ENCODE results near the gene RAC2. TPM values are rescaled to one million over a fixed set of nuclear protein-coding genes. Genes with fewer than 3 reads are reported as not detected.
"Not testable (repeated sequence)": the region's sequence is repeated elsewhere in the genome, so short reads cannot be mapped to it uniquely, and the experiment has no call there.

Gene RAC2
- total and polyA plus RNA-seq, 2 experiments from 2014 or later = 9.9 to 10.5 TPM

GRCh38 chr22:37202001-37202555, 42.0 kb downstream of the RAC2 start:
- no peaks in the 10 kb centered on the region for H3K79me2 ChIP-seq
- H3K36me3 ChIP-seq (replicated peaks; ENCODE audit: insufficient read depth, low read depth) = no peaks in the 10 kb centered on the region
- no peak overlapping the region for H3K4me3 ChIP-seq
- H3K4me1 ChIP-seq (ENCODE audit: insufficient read depth) = peaks cover 25% of the 10 kb centered on the region
- no peaks in the 10 kb centered on the region for H3K9me2 ChIP-seq (replicated peaks; ENCODE audit: insufficient read depth)
- no peaks in the 10 kb centered on the region for H4K20me1 ChIP-seq (ENCODE audit: insufficient read depth, poor library complexity, severe bottlenecking)
- no peak overlapping the region for H3K4me2 ChIP-seq
- H2AFZ ChIP-seq = no peak overlapping the region
- 97% methylated on average over 5 of the region's 5 CpGs for WGBS (ENCODE audit: low lambda C conversion rate, missing lambda C conversion rate)
- H3K9me3 ChIP-seq (ENCODE audit: low read depth) = no peaks in the 10 kb centered on the region
- no peak overlapping the region for H3K27ac ChIP-seq
- no peak for DNase-seq (ENCODE audit: low spot score)
- no peaks in the 10 kb centered on the region for H3K27me3 ChIP-seq
- TF ChIP-seq EZH2phosphoT487 (IDR thresholded peaks at IDR 0.05; ENCODE audit: low read depth, severe bottlenecking, unreplicated experiment) (no peak), CTCF (IDR thresholded peaks at IDR 0.05; ENCODE audit: poor library complexity) (no peak), EZH2 (IDR thresholded peaks at IDR 0.05; ENCODE audit: borderline replicate concordance) (no peak)

- not testable (repeated sequence) for H3K27me3 ChIP-seq; H3K4me2 ChIP-seq; H3K27ac ChIP-seq; H3K9me3 ChIP-seq (ENCODE audit: low read depth); H3K9me2 ChIP-seq (replicated peaks; ENCODE audit: insufficient read depth); H2AFZ ChIP-seq; DNase-seq (ENCODE audit: low spot score); H3K36me3 ChIP-seq (replicated peaks; ENCODE audit: insufficient read depth, low read depth); H4K20me1 ChIP-seq (ENCODE audit: insufficient read depth, poor library complexity, severe bottlenecking); H3K4me3 ChIP-seq; H3K79me2 ChIP-seq
- peaks cover 31% of the 10 kb centered on the region for H3K4me1 ChIP-seq (ENCODE audit: insufficient read depth)
- 95% methylated on average over 6 of the region's 6 CpGs for WGBS (ENCODE audit: low lambda C conversion rate, missing lambda C conversion rate)
Measured at GRCh38 chr22:37201443-37201820, 42.6 kb downstream of the RAC2 start.

GRCh38 chr22:37199760-37200108, 44.3 kb downstream of the RAC2 start:
- Histone ChIP-seq H3K4me1 (ENCODE audit: insufficient read depth) (peaks cover 35% of the 10 kb centered on the region), H3K4me3 (no peak overlapping the region), H2AFZ (peak overlapping the region; percentile 65), H3K36me3 (replicated peaks; ENCODE audit: insufficient read depth, low read depth) (no peaks in the 10 kb centered on the region), H3K9me3 (ENCODE audit: low read depth) (no peaks in the 10 kb centered on the region), H3K9me2 (replicated peaks; ENCODE audit: insufficient read depth) (no peaks in the 10 kb centered on the region), H3K27ac (peak overlapping the region; percentile 84), H4K20me1 (ENCODE audit: insufficient read depth, poor library complexity, severe bottlenecking) (no peaks in the 10 kb centered on the region), H3K79me2 (no peaks in the 10 kb centered on the region), H3K27me3 (no peaks in the 10 kb centered on the region), H3K4me2 (peak overlapping the region; percentile 75)
- peak; percentile 65 for DNase-seq (ENCODE audit: low spot score)
- TF ChIP-seq CTCF (IDR thresholded peaks at IDR 0.05; ENCODE audit: poor library complexity) = no peak
- no peak for TF ChIP-seq EZH2 (IDR thresholded peaks at IDR 0.05; ENCODE audit: borderline replicate concordance)
- no peak for TF ChIP-seq EZH2phosphoT487 (IDR thresholded peaks at IDR 0.05; ENCODE audit: low read depth, severe bottlenecking, unreplicated experiment)
- 21% methylated on average over 12 of the region's 12 CpGs for WGBS (ENCODE audit: low lambda C conversion rate, missing lambda C conversion rate)

GRCh38 chr22:37199103-37199759, 44.8 kb downstream of the RAC2 start:
- Histone ChIP-seq H3K36me3 (replicated peaks; ENCODE audit: insufficient read depth, low read depth) (no peaks in the 10 kb centered on the region), H3K27me3 (no peaks in the 10 kb centered on the region), H3K9me2 (replicated peaks; ENCODE audit: insufficient read depth) (no peaks in the 10 kb centered on the region), H3K27ac (peak overlapping the region; percentile 92), H3K79me2 (no peaks in the 10 kb centered on the region), H3K4me2 (peak overlapping the region; percentile 89), H4K20me1 (ENCODE audit: insufficient read depth, poor library complexity, severe bottlenecking) (no peaks in the 10 kb centered on the region), H3K4me3 (peak overlapping the region; percentile 59), H3K9me3 (ENCODE audit: low read depth) (no peaks in the 10 kb centered on the region), H3K4me1 (ENCODE audit: insufficient read depth) (peaks cover 35% of the 10 kb centered on the region), H2AFZ (peak overlapping the region; percentile 65)
- 2% methylated on average over 50 of the region's 58 CpGs for WGBS (ENCODE audit: low lambda C conversion rate, missing lambda C conversion rate)
- DNase-seq (ENCODE audit: low spot score) = peak; percentile 98
- TF ChIP-seq EZH2 (IDR thresholded peaks at IDR 0.05; ENCODE audit: borderline replicate concordance) = no peak
- TF ChIP-seq CTCF (IDR thresholded peaks at IDR 0.05; ENCODE audit: poor library complexity) = peak; percentile 96
